NCI-H526 (cell line): ENCODE data around the gene MBD5.

Experiments used
- DNase-seq, 2 experiments: peaks; one replicate each; lab custom pipeline; 2025; lab: John Stamatoyannopoulos, UW

Gene MBD5

DNA sequence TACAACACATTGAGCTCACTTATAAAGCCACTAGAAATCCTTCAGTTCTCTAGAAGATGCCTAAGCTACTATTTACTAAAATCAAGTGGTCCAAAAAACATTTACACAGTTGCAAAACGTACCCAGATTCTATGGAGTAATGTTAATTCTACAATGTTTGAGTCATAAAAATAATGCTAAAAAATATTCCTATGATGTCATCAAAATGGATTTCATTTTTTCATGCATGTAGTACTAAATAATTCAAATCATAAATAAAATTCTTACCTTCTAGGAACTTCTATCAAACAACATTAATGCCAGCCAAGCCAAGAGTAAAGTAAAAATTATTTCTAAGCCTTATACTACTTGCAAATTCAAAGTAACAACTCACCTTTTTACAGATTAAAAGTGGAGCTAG, 454.7 kb downstream of the MBD5 start:
- no peak for DNase-seq

DNA sequence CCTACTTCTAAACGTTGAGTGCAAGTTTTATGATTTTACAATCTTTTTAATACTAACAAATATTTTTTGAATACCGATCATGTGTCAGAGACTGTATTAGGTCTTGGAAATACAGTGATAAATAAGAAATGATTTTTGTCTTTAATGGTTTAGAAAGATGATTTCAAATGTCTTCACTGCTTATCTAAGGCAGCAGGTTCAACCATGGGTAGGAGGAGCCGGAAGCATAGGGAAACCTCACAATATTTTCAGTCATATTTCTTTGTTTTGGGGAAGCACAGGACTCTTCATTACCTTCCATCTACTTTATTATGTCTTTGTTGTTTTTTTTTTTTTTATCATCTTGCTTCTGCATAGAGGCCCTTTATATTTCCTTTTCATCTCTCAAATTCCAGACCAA, 458.5 kb downstream of the MBD5 start:
- no peak for DNase-seq

DNA sequence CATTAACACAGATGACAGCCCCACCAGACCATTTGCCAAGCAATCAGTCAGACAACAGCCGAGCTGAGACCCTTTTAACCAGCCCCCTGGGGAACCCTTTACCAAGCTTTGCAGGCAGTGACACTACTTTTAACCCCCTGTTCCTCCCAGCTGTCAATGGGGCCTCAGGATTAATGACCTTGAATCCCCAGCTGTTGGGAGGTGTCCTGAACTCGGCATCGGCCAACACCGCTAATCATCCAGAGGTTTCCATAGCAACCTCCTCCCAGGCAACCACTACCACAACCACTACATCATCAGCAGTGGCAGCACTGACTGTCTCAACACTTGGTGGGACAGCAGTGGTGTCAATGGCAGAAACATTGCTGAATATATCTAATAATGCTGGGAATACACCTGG, 462.8 kb downstream of the MBD5 start:
- DNase-seq: no peak

DNA sequence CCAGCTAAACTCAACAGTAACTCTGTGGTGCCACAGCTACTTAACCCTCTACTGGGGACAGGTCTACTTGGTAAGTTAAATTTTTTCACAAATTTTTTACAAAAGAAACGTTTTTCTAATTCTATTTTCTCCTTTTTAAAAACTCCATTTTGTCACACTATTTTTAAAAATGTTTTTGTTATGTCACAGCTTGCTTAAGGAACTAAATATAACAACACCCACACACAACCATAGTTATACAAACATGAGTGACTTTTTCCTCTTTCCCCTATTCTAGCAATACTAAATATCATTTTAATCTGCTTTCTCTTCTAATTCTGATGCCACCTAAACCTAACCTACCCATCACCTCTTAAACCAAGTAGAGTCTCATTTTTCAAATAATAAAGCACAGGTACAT, 463.2 kb downstream of the MBD5 start:
- no peak for DNase-seq

DNA sequence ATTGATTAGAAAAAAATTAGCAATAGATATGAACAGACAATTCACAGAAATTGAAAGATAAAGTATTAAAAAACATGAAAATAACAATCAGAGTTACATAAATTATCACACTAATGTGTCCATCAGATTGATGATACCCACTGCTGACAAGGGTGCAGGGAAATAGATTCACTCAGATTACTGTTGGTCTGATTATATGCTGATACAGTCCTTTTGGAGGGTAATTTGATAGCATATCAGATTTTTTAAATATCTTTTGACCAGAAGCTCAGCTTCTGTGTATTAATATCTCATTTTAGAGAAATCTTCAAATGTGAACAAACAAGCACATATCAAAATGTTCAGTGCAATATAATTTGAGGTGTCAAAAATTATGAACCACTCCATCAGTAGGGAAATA, 465.8 kb downstream of the MBD5 start:
- DNase-seq: no peak

DNA sequence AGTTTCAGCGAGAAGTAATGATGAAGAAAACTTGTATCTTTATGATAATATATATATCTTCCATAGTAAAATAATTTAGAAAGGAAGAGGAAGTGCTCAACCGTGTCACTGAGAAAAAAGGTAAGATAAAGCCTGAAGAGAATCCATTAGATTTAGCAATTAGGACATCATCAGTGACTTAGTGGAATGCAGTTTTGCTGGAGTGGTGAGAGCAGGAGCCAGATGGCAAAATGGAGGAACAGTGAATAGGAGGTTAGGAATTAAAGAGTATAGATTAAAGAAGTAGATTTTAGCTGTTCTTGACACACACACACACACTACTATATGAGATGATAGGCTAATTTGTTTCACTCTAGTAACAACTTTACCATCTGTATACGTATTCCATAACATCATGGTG, 466.5 kb downstream of the MBD5 start:
- DNase-seq: no peak

DNA sequence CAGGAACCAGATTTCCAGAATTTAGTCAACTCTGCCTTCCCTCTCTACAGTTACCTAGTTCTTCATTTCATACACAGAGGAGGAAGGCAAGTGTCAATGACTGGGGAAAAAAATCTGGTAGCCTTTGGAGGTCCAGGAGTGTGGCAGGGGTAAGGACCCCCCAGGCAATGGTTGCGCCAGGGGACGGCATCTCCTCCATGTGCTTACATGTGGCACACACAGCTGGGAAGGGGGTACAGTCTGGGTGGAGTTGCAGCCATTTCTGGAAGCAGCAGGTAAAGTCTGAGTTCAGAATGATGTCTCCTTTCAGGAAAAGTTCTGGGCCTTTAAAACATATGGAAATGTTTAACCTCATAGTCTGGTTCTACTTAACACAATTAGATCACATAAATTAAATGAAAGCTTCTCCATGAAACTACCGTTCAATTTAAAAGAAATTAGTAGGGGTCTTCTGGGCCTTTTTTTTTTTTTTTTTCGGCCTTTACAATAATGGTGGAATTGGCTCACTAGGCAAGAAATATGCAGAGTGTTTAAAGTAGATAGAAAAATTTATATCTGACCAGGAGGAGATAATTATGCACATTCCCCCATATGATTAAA, 470.0 kb downstream of the MBD5 start:
- no peak for DNase-seq

DNA sequence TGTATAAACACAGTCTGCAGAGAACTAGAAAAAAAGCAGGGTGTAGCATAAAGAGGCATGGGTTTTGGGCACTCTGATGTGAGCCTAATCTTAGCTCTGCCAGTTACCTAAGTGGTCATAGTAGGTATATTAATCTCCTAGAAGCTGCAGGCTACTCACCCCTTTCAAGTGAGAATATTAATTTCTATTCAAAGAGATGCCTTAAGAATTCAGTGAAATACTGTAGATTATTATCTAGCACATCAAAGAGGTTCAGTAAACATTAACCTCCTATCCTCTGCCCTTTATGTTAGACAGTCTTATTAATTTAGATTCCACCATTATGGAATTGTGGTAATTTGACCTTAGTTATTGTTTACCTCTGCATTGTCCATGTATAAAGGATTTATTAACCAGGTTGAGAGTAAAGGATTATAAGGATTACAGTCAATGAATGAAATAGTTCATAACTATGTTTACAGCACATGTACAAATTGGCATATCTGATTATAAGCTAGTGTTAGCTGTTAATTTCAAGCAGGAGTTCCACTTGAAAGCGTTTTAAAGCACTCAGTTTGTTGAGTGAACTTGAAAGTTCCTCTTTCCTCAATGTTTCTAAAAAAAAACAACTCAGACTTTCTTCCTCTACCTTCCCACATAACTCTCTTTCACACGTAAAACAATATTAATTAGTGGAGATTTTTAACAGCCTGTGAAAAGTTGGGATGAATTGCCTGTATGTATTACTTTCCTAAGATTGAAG, 473.1 kb downstream of the MBD5 start:
- no peak for DNase-seq

DNA sequence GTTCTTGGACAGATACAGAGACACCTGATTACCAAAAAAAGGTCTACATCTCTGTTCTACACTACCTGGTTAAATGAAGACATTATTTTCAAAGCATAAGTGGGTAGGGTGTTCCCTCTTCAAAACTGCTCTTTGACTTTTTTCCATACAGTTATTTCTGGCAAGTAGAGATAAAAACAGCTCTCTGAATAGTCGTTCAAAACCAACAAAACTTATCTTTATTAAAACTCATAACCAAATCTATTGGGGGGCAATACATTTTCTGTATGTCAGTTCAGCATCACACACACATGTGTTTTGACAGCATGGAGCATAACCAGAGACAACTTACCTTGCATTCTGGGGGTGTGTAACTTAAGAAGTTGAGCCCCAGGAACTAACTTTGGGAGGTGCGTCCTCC, 474.7 kb downstream of the MBD5 start:
- no peak for DNase-seq

DNA sequence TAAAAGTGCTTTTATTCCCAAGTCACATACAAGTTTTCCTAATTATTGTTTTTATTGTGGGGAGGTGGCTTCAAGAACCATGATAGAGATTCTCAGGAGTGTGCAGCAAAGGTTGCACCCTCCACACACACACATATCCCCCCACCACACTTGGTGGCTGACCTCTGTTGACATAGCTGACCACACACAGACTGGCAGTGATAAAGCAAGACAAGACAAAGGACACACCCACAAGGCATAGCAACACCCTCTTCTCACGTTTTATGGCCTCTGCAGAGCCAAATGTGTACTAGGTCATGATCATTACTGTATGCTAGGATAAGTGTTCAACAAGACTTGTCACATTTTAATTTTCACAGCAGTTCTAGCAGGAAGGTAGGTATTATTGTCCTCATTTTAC, 480.7 kb downstream of the MBD5 start:
- no peak for DNase-seq

DNA sequence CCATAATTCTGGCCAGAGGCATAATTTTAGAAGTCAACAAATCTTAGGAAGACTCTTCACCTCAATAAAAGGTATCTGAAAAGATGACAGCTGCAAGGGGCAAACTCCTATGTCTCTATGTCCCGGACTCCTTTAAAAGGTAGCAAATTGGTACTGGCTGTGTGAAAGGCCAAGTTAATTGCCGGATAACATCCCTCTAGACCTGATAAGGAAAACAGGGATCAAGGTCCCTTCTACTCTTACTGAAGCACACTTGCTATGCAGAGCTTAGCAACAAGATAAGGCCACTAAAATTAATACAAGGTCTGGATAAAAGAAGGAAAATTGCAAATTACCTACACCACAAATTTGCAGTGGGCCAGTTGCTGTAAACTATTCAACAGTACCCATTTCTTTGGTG, 482.6 kb downstream of the MBD5 start:
- peak in 1 of 2 experiments; percentile 4 for DNase-seq

DNA sequence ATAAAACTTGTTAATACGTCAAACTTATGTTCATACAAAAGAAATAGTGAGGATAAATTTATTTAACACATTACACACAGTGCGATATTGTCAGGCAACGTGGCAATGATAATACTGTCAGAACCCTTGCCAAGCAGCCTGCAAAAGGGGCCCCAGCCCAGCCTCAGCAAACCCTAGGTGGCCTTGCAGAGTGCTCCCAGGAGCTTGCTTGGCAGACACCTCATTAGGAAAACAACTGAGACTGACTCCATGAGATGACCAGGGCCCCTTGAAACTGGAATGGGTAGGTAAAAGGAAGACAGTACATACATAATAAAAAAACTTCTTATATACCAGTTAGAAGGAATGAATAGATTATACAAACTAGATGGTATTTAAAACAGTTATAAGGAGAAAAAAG, 487.1 kb downstream of the MBD5 start:
- peak in 1 of 2 experiments; percentile 10 for DNase-seq

DNA sequence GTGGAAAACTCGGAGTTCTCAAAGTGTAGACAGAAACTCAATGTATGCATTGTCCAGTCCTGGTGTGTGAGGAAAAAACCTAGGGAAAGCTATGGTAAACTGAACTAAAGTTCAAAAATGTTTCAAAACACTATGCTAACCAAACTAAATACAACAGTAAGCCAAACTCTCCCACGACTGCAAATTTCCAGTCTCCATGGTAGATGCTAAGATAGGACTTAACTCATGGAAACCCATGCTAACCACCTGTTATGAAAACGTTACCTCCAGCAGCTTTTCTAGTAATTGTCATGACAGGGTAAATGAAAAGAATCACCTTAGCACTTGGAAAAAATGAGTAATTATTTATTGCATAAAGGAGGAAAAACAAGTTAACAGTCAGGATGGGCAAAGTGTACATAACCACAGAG, 488.0 kb downstream of the MBD5 start:
- no peak for DNase-seq

DNA sequence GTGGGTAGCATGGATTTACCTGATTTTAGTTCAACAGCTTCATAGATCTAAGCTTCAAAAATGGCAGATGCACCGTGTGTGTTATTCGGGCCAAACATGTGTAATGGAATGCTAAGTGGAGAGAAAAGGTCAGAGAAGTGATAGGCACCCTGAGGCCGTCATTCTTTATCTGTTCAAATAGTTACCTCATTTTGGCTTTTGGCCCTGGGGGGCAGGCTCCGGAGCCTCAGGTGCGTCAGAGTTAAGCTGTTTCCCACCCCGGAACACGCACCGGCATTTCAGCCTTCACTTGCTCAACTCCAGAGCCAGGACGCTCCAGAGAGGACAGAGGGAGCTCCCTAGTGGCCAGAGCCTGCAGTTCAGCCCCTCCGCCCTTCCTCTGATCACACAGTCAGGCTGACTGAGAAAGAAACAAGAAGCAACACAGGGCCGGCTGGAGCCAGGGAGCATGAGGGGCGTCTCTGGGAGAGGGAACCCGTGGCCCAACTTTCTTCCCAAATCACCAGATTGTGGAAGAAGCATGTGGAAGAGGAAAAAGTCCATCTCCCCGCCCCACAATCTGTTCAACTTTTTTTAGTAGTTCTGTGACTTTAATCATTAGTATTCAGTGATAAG, 488.5 kb downstream of the MBD5 start:
- DNase-seq: peak; percentile 64 to 89

DNA sequence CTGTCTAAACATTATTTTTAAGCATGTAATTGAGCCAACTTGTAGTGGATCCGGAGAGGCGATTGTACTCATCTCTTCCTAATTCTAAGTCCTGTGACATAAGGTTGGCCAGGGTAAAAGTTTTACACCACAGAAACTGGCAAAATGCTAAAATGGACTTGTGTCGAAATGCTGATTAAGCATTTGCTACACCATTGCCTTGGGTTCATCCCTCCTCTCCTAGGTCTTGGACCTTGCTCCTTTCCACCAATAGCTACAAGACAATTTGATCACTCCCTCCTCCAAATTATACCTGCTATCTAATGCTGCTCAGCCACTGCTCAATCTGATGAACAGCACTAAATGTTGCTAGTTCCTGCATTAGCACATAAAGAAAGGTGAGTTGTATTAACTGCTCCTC, 491.0 kb downstream of the MBD5 start:
- DNase-seq: no peak

DNA sequence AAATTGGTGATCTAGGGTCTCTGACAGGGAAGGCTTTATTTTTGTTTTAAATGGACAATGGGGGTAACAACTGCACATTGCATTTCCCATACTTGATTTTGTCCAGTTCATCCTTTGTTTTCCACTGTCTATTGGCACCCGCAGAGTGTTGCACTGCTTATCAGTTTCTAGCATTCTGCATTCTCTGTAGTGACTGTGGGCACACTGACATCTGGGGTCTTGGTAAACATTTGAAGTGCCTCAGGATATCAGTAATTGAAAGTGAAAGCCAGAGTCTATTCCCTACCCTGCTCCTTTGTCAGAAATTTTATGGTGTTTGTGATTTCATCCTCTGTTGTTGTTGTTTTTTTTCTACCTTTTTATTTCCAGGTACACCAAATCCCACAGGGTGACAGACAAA, 491.6 kb downstream of the MBD5 start:
- DNase-seq: no peak

DNA sequence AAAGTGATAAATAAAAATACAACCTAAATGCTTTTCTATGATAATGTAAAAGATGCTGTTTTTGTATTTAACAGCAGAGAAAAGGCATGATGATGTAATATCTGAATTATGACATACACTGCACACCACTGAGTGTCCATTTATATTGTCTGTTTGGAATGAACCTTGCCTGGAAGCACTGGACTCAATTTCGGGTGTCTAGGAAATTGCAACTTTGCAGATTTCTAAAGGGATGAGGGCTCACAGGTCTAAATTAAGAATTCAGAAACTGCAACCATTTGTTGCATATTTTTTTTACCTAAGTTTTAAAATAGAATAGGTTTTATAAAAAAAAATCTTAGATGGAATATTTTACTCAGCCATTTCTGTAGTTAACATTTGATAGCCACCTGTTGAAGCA, 492.5 kb downstream of the MBD5 start:
- no peak for DNase-seq

DNA sequence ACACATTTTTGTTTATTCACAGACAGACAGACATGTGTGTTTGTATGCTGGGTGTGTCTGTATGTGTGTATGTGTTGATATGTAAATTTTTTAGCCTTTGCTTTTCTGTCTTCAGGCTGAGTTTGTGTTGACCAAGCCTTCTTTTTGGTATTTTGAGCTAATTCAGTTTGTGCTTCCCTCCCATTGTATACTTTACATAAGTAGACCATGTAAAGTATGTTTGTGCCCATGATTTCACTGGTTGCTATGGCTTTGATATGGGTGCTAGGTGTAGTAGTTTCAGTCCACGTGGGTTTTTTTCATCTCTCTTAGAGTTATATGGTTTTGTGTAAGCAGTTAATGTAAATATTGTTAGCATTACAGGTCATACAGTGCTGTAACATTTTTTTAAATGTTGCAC, 494.2 kb downstream of the MBD5 start:
- DNase-seq: no peak

DNA sequence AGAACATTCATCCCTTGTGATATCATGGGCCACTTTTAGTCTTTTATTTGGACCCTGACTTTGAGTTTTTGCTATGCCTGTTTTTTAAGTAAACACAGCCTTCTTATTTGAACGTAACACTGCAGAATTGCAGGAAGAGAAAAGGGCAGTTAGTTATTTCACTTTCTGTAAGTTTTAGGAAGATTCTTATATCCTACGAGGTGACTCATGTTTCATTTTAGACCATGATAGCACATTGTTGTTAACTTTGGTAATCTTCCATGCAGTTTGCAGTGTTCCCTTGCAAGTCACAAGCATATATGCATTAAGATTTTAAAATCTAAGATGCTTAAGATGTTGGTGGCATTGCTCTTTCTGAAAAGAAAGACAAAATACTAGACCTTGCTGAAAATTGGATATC, 495.1 kb downstream of the MBD5 start:
- no peak for DNase-seq

DNA sequence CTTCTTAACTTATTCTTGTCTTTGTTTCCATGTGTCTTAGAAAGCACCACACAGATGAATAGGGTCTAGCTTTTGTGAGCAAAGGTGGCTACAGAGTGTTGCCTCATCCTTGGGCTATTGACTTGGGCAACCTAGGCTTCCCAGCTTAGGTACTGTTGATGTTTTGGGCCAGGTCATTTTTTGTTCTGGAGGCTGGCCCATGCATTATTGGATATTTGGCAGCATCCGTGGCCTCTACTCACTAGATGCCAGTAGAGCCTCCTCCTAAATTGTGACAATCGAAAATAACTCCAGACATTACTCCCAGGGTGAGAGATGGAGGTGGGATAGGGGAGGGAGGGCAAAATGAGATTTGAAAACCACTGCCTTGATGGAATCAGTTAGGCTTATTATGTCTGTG, 496.4 kb downstream of the MBD5 start:
- no peak for DNase-seq

DNA sequence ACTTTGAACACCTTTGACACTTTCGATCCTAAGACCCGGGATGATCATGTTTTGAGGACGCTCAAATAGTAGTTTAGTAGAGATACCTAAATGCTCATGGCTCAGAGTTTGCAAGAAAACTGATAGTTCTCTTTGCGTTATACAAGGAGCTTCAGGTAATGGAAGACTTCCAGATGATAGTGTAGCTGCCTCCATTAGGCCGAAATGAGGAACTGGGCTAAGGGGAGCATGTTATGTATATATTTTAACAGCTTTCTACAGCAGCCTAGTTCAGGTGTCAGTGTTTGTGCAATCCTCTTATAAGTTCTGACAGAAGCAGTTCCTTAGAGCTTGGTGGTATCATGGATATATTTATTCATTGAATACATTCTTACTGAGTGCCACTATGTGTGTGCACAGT, 496.9 kb downstream of the MBD5 start:
- DNase-seq: no peak

DNA sequence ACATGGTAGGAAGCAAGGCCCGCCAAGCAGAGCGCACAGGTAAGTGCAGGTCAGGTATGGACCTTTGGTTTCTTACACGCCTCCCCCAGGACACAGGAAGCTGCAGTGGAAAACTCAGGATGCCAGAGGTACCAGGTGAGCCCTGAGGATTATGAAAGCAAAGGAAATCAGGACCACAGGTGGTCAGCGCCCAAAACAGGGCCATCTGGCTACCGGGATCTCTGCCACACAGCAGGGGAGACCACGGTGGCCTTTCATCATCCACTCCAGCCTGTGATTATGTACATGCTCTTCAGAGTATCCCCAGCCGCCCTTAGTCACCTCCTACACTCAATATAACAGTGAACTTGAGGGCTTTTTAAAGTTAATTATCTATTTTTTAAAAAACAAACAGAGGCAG, 498.1 kb downstream of the MBD5 start:
- DNase-seq: no peak

DNA sequence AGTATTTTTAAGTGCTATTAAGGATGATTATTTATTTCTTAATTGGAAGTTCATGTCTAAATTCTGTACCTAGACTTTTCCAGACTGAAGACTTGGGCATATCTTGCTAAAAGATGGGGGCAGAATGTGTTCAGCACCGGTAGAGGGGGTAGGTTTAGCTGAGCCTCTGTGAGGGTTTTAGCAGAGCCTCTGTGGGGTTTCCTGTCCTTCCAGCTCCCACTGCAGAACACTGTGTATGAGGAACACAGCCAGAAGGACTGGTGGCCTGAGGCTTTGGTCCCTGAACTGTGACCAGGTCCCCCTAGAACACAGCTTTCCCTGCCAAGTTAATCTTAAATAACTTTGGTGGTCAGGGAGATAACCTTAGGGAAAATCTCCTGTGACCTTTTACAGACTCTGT, 500.3 kb downstream of the MBD5 start:
- DNase-seq: no peak

DNA sequence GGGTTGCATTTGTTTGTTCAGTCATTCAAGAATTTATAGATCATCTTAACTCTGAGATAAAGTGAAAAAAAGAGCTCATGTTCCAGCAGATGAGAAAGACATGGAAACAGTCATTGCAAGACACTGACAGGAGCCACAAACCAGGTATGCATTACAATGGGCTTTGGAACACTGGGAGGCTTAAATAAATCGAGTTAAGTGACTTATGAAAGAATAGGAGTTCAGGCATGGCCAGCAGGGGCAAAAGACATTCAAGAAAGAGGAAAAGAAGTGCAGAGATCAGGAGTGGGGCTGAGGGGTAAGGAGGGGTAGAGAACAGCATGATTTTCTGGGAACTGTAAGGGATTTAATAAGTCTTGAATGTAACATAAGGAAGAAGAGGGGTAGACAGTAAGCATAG, 502.4 kb downstream of the MBD5 start:
- no peak for DNase-seq
